ENCODE data around the gene NKX2-1.
"Not testable (repeated sequence)": the region's sequence is repeated elsewhere in the genome, so short reads cannot be mapped to it uniquely, and the experiment has no call there.

The NKX2-1 gene

DNA sequence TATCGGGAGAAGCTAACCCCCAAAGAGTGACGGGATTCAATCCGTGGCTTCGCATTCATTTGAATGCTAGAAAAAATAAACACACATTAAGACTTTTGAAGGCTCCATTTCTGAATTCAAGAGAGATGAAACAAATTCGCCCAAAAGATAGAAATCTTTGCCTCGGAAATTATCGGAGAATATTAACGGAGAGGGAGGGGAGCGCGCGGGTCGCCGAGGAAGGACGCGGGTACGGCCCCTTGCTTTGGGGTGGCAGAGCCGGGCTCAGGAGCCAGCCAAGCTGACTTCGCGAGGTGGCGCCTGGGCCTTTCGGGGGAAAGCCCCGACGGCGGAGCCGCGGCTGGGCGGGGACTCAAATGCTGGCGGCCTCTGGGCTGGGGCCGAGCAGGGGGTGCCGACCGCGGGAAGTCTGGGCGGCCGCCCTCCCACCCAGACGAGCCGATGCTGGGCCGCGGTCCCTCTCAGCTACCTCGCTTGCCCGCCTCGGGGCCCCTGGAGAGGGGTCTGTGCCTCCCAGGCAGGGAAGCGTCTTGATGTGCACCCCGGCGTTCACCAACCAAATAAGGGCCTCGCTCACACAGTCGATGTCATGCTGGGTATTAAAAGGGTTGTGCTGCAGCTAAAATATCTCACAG is 14.7 kb downstream of the NKX2-1 start:
- DNase-seq: no peak

DNA sequence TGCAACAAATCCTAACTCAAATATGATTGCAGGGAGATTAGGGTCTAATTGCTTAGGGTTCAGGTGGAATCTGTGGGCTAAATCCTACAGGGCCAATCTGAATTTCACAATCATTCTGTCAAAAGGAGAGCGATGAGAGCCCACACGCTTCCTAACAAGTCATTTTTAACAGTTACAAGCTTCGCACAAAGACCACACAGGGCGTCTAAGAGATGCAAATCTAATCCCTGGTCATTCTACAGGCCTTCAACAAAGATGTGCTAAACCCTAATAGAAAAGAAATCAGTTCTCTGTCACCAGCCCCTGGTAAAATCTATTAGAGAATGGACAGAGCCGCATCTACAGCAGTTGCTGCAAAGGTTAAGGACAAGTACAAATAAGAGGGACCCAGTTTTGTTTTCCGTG is 15.3 kb downstream of the NKX2-1 start:
- no peak for DNase-seq

DNA sequence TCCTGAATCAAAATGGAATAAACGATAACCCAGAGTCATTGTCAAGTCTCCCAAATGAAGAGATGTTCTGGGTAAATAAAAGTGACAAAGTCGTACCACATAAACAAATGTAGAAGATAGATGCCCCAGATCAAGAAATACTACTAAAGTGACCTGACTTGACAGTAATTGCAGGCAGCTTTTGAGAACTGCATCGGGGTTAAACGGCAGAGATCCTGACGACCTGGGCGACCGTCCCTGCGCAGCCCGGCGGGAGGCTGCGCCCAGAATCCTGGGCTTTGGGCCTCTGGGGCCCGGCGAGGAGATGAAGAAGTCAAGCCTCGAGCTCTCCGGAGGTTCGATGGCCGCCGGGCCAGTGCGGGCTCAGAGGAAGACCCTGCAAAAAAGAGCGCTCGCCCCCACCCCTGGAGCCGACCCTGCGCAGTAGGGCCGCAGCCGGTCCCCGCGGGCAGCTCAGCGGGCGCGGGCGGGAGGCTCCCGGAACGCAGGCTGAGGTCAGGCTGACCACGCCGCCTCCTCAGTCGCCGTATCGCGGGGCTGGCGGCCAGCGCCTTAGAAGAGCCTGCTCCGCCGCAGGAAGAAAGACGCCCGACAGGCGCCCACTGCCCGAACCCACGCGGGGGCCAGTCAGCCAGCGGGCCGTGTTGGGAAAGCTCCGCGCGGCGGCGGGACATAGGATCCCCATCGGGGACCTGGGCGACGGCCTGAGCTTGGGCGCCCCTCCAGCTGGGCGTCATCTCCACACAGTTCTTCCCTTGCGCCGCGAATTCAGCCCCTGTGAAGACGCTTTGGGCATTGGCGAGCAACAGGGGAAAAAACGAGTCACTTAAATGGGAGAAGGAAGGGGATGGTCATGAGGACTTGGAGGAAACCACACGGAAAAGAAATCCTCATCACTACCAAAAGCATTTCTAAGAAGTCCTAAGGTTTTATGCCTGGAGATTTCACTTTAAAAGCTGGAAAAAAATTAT is 16.0 kb downstream of the NKX2-1 start:
- DNase-seq: no peak

DNA sequence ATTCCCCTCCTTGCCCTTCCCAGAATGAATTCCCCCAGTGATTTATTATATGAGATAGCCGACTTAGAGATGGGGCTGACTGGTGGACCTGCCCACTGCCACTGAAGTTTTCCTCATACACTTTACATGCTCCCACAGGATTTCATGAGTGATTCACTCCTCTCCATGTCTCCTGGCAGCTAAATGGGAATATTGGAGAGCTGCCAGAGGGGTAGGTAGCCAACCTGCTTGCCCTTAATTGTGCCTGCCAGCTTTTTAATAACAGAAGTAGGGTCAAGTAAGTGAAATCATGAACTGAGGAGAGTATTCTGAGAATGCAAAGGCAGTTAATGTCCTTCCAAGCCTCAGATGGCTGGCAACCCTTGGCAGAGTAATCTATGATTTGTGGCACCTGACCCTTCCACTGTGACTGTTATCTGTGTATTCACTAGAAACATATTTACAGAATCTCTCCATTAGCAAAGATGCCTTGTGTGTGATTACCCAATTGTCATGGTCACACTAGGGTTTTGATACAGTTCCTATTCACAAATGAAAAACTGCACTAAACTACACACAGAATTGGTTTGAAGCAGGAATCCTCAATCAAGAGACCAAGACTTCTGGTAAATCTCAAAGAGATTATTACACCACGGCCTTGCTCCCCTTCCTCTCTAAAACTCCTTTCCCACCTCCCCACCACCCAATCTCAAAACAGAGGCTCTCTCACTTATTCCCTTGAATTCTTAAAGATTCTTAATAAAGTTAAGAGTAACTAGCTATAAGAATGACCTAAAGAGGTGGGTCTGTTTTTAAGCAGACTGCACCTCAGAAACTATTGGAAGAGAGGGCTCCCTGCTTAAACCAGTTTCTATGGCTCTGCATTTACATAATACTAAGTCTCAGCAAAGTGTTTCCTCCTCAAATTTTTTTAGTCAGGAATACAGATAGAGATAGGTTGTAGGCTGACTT is 17.2 kb downstream of the NKX2-1 start:
- no peak for DNase-seq

DNA sequence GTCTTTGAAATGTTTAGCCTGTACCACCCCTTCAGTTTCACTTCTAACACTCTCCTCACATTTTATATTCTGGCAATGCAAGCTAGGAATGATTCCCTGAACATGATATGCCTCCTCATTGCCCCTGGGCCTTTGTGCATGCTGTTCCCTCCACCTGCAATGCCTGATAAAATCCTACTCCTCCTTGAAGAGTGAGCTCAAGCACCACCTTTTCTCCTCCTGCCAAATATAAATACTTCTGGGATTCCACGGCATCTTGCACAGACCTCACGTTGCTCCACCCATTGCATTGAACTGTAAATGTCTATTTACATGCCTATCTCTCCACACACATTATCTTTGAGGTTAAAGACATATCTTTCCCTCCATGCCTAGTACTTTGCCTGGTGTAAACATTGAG is 21.1 kb downstream of the NKX2-1 start:
- DNase-seq: no peak

DNA sequence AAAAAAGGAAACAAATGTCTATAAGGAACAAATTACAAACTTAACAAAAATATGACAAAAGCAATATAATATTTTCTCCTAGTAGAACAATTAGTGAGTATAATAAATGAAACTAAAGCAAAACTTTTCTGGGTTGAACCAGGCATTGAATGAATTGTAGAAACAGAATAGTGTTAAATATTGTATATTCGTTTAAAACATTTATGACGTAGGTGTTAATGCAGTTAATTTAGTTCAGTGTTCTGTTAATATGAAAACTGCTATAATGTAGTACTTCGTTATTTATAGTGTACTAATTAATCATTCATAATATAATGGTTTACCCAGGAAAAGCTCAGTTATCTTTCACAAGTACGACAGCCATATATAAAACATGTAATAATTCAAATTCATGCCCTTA is 23.7 kb downstream of the NKX2-1 start:
- DNase-seq: no peak

DNA sequence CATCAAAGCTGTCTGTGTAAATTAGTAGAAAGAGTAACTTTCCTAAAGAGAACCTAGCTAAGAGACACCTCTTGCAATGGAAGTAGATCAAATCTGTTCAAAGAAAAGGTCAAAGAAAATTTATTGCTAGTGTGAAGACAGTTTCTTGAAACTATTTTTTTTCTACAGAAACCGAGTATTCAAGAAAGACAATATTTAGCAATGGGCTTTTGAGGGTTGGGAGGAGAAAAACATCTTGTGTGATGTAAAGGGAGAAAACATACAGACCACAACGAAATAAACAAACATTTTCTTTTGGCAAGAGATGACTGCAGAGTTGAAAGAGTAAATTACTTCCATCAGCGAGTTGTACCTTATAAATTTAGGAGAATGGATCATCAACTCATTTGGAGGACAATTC is 24.4 kb downstream of the NKX2-1 start:
- DNase-seq: no peak

DNA sequence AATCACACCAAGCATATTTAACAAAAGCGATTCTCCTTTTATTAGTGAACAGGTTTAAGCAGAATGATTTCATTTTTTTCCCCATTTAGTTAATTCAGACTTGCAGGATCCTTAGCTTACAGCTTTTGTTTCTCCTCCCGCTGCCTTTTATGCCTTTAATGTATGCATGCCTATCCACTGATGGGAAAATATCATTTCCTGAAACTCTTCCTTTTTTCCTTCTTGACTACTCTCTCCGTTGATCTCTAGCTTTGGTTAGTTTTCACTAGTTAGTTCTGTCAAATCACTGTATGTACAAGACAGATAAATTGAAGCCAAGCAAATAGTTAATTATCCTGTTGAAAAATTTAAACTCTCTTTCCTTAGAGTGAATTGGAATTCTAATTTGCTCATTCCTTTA is 26.3 kb downstream of the NKX2-1 start:
- no peak for DNase-seq

DNA sequence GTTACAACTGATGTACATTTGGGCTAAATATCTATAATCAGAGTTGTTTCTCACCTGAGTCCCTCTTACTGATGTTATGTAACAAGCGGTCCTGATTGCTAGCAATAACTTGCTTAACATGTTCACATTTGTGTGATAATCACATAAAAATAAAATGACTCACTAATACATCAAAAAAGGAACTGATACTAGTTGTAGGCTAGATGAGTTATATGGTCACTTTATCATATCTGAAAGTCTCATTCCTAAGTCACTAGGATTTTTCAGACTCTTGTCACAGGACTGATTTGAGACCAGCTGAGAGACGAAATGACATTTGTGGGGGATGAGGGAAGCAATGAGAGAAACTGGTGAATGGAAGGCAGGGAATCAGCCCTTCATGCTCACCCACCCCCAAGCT is 34.3 kb downstream of the NKX2-1 start:
- no peak for DNase-seq

DNA sequence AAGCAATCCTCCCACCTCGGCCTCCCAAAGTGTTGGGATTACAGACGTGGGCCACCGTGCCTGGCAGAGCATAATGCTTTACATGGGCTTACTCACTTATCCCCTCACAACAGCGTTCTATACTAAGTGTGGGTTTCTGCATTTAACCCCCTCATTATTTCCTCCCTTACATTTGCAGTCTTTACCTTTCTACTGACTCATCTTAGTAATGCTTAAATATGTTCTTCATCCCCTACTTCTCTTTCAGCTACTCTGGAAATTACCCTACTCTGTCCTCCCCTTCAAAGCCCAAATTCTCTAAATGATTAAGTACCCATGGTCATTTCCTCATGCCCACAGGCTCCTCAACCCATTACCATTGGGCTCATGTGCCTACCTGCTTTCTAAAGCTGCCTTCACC is 40.7 kb downstream of the NKX2-1 start:
- DNase-seq: no peak

DNA sequence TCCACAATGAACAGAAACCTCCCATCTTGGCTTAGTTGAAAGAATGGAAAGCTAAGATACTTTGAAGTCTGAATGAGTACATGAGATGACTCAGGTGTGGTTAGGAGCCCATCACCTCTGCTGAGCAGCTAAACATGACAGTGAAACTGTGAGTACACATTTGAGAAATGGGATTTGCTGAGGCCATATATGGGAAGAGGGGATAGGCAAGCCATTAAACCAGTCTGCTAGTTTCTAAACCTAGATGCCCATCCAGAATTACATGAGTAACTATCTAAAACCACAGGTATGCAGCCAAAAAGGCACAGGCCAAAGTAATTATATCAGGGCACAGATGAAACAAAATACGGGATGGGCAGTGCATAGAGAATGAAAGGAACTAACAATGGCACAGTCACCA is 41.2 kb downstream of the NKX2-1 start:
- no peak for DNase-seq

DNA sequence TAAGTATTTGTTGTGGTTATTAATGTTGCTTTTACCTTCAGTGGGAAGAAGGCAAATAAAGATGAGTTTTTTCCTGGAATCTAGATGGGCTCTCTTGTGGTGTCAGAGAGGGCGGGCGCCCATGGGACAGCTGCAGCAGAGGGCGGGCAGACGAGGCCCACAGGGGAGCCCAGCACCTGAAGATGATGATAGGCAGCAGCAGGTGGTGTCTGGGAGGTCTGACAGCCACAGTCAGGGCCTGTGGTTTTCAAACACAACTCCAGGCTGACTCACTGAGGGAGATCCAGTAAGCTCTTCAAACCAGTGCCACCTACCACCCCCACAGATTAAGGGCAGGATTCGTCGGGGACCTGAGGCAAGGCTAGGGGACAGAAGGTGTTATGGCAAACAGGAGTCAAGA is 42.8 kb downstream of the NKX2-1 start:
- no peak for DNase-seq

DNA sequence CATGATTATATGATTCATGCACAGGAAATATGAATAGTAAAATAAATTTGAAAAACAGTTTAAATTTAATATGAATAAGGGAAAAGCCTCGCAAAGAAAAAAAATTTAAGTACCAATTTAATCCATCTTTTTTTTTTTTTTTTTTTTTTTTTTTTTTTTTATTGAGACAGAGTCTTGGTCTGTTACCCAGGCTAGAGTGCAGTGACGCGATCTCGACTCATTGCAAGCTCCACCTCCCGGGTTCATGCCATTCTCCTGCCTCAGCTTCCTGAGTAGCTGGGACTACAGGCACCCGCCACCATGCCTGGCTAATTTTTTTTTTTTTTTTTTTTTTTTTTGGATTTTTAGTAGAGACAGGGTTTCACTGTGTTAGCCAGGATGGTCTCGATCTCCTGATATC is 44.0 kb downstream of the NKX2-1 start:
- not testable (repeated sequence) for DNase-seq

DNA sequence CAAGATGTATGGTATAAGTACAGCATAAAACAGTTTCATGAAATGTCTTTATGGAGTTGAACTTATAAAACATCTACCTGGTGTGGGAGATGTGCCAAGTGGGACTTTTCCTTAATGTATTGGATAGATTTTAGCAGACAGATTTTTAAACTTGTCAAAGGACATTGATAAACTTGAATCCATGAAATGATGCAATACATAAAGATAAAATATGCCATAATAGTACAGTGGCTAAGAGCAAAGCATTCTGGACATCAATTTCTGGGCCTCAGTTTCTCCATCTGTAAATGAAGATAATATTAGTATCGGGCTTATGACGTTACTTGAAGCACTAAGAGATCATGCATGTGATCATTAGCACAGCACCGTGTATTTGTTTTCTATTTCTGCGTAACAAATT is 45.4 kb downstream of the NKX2-1 start:
- DNase-seq: no peak

DNA sequence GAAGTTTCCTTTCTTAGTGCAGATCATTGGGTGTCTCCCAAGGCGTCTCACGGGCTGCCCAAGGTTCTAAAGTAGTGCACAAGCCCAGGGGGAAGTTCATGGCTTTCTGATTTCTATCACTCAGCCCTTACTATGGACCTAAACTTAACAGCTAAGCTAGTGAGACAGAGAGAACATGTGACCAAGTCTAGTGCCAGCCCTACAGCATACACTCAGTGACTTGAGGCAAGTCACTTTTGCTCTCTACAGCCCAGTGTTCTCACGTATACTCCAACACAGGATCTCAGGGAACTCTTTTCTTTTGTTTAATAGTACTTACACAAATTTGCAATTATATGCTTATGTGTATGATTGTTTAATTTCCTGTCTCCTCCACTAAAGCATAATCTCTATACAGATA is 48.6 kb downstream of the NKX2-1 start:
- DNase-seq: no peak

DNA sequence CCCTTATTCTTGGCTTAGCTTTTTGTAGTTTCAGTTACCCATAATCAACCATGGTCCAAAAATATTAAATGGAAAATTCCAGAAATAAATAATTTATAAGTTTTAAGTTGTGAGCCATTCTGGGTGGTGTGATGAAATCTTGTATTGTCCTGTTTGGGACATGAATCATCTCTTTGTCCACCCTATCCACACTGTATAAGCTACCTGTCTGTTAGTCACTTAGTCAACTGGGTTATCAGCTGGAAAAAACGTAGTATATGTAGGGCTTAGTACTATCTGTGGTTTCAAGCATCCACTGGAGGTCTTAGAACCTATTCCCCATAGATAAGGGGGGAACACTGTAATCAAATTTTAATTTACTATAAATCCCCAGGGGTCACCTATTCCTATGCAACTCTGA is 52.7 kb downstream of the NKX2-1 start:
- DNase-seq: no peak
